ENCODE data around the gene ERCC5. TPM values are rescaled to one million over a fixed set of nuclear protein-coding genes. Genes with fewer than 3 reads are reported as not detected.
A peak's percentile ranks its signal among the peaks of the same experiment; 100 is the strongest.

The ERCC5 gene
- total RNA-seq, 1 experiment from 2014 or later, result 130 TPM

- H3K27ac ChIP-seq, result no peak overlapping the region
- DNase-seq (ENCODE audit: low read depth in 1 of 2, low spot score in 2 of 2), result no peak
These were observed 34.1 kb downstream of the ERCC5 start for GRCh38 chr13:102879793-102880499.

DNA sequence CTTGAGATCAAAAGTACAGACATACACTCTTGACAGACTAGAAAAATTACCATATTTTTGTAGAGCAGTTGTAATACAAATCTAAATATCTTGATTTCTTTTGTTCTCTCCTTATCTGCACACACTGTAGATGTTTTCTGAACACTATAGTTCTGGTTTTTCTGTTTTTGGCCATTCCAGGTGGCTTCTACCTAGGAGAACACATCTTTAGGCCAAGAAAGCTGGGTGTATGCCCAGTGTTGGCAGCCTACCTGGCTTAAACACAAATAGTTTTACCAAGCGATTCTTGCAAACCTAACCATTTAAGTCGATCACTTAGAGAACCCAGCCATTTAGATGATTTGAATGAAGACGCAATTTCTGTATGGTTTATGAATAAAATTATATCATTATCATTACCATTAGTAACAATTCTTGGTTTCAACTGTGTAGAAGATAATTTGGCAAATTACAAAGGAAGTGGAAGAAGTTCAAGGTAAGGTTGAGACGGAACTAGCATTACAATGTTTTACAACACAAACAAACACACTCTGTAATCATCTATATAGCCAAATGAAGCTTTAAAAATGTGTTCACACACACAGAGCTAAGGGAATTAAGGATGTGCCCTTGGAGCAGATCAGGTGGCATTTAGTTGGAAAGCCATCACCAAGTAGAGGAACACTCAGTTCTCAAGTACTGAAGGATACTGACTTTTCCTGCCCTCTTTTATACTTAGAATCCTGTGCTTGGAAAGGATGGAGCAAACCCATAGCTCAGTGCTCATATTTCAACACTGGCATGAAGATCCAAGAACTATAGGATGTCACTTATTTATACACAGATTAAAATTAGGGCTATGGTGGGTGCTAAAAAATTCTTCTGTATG, 36.2 kb downstream of the ERCC5 start:
- no peak overlapping the region for H3K4me3 ChIP-seq
- H3K9me3 ChIP-seq (replicated peaks), result no peaks in the 10 kb centered on the region
- no peak for DNase-seq (ENCODE audit: low read depth in 1 of 2, low spot score in 2 of 2)
- H3K27me3 ChIP-seq (replicated peaks), result peaks cover 8% of the 10 kb centered on the region
- no peak overlapping the region for H3K27ac ChIP-seq
- H3K36me3 ChIP-seq, result no peaks in the 10 kb centered on the region
- peaks cover 3% of the 10 kb centered on the region; the same call in 1 of the 2 replicates for H3K4me1 ChIP-seq (replicated peaks)

More at GRCh38 chr13:102879793-102880499, 34.1 kb downstream of the ERCC5 start:
- Histone ChIP-seq H3K4me1 (replicated peaks) (peaks cover 3% of the 10 kb centered on the region; the same call in 1 of the 2 replicates), H3K27me3 (replicated peaks) (peaks cover 4% of the 10 kb centered on the region; the same call in 1 of the 2 replicates), H3K9me3 (replicated peaks) (no peaks in the 10 kb centered on the region), H3K4me3 (no peak overlapping the region), H3K36me3 (peaks cover 19% of the 10 kb centered on the region)

GRCh38 chr13:102892503-102892902, 46.7 kb downstream of the ERCC5 start:
- H3K4me3 ChIP-seq, result no peak overlapping the region
- DNase-seq (ENCODE audit: low read depth in 1 of 2, low spot score in 2 of 2), result no peak
- H3K4me1 ChIP-seq (replicated peaks), result no peaks in the 10 kb centered on the region
- no peaks in the 10 kb centered on the region for H3K9me3 ChIP-seq (replicated peaks)
- H3K27ac ChIP-seq, result no peak overlapping the region
- peaks cover 46% of the 10 kb centered on the region for H3K27me3 ChIP-seq (replicated peaks)
- H3K36me3 ChIP-seq, result no peaks in the 10 kb centered on the region

GRCh38 chr13:102897371-102898138, 51.7 kb downstream of the ERCC5 start:
- no peaks in the 10 kb centered on the region for H3K36me3 ChIP-seq
- DNase-seq (ENCODE audit: low read depth in 1 of 2, low spot score in 2 of 2), result no peak
- H3K4me1 ChIP-seq (replicated peaks), result no peaks in the 10 kb centered on the region

DNA sequence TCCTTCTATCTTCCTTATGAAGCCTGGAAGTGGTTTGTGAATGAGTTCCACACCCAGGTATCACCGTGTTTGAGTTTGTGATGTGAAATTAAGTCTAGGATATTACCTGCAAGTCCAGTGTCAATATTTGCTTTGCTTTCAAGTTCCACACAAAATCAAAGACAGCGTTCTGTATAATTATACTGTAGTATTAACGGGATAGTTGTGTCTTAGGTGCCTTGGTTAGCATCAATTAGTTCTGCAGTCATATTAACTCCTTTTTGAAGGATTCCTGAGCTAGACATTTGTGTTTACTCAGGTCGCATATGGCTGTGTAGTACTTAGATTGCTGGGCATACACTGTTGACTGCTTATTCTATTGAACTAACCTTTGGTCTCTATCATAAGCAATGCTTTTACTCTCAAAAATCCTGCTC, 54.4 kb downstream of the ERCC5 start:
- H3K27ac ChIP-seq, result no peak overlapping the region
- no peak for DNase-seq (ENCODE audit: low read depth in 1 of 2, low spot score in 2 of 2)
- no peak overlapping the region for H3K4me3 ChIP-seq
- H3K9me3 ChIP-seq (replicated peaks), result no peaks in the 10 kb centered on the region
- peaks cover 39% of the 10 kb centered on the region for H3K27me3 ChIP-seq (replicated peaks)
- no peaks in the 10 kb centered on the region for H3K4me1 ChIP-seq (replicated peaks)
- no peaks in the 10 kb centered on the region for H3K36me3 ChIP-seq

More at GRCh38 chr13:102897371-102898138, 51.7 kb downstream of the ERCC5 start:
- Histone ChIP-seq H3K9me3 (replicated peaks) (no peaks in the 10 kb centered on the region), H3K27me3 (replicated peaks) (peaks cover 49% of the 10 kb centered on the region), H3K4me3 (no peak overlapping the region), H3K27ac (no peak overlapping the region)

DNA sequence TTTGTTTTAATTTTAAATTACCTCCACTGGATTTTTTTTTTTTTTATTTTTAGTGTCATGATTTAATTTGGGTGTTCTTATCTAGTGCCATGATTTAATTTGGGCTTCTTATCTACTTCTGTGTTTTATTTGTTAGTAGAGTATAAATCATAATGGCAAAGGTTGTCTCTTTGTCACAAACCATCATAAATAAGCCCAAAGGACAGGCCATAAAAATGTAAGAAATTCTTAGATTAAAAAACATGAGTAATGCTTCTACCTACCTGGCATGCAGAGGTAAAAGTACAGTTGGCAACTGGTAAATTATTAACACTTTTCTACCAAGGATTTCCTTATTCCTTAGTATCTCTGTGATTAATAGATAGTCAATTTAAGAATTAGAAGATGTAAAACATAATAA, 55.2 kb downstream of the ERCC5 start:
- Histone ChIP-seq H3K4me3 (no peak overlapping the region), H3K9me3 (replicated peaks) (no peaks in the 10 kb centered on the region), H3K4me1 (replicated peaks) (no peaks in the 10 kb centered on the region), H3K27ac (no peak overlapping the region), H3K27me3 (replicated peaks) (peaks cover 33% of the 10 kb centered on the region), H3K36me3 (no peaks in the 10 kb centered on the region)
- no peak for DNase-seq (ENCODE audit: low read depth in 1 of 2, low spot score in 2 of 2)

GRCh38 chr13:102901615-102902305, 55.9 kb downstream of the ERCC5 start:
- Histone ChIP-seq H3K9me3 (replicated peaks) (no peaks in the 10 kb centered on the region), H3K4me3 (no peak overlapping the region), H3K4me1 (replicated peaks) (no peaks in the 10 kb centered on the region), H3K36me3 (no peaks in the 10 kb centered on the region), H3K27me3 (replicated peaks) (peaks cover 28% of the 10 kb centered on the region), H3K27ac (no peak overlapping the region)
- no peak for DNase-seq (ENCODE audit: low read depth in 1 of 2, low spot score in 2 of 2)

DNA sequence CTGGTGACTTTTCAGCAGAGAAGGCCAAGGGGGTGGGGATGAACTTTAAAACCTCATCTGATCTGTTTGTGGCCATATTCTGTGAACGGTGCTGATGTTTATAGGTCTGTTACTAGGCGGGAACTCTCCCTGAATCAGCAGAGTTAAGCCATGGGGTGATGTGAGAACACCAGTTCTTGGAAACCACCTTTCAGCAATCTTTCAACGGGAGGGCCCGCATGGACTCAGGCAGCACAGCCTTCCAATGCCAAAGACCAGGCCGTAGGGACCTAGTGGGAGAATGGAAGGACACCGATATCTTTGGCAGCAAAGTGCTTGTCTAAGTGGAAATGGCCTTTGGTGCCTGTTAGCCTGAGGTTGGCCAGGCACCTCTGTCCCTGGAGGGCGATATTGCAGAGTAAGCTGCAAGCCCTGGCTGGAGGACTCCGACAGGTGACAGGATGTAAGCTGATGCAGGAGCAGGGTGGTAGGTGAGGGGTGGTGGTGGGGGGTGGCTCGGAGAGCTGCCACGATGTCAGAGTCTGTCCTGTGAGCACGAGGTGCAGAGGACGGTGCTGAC, 57.0 kb downstream of the ERCC5 start:
- peak in 1 of 2 experiments; percentile 46 for DNase-seq (ENCODE audit: low read depth in 1 of 2, low spot score in 2 of 2)
- H3K4me1 ChIP-seq (replicated peaks), result no peaks in the 10 kb centered on the region
- H3K4me3 ChIP-seq, result no peak overlapping the region

GRCh38 chr13:102903659-102904407, 58.0 kb downstream of the ERCC5 start:
- Histone ChIP-seq H3K9me3 (replicated peaks) (no peaks in the 10 kb centered on the region), H3K36me3 (no peaks in the 10 kb centered on the region)
- no peak for DNase-seq (ENCODE audit: low read depth in 1 of 2, low spot score in 2 of 2)

More for the DNA sequence above, 57.0 kb downstream of the ERCC5 start:
- Histone ChIP-seq H3K9me3 (replicated peaks) (no peaks in the 10 kb centered on the region), H3K27me3 (replicated peaks) (peaks cover 28% of the 10 kb centered on the region), H3K27ac (no peak overlapping the region), H3K36me3 (no peaks in the 10 kb centered on the region)

GRCh38 chr13:102904408-102904862, 58.6 kb downstream of the ERCC5 start:
- DNase-seq (ENCODE audit: low read depth in 1 of 2, low spot score in 2 of 2), result no peak
- no peak overlapping the region for H3K27ac ChIP-seq
- no peaks in the 10 kb centered on the region for H3K4me1 ChIP-seq (replicated peaks)
- peaks cover 17% of the 10 kb centered on the region for H3K27me3 ChIP-seq (replicated peaks)
- H3K9me3 ChIP-seq (replicated peaks), result no peaks in the 10 kb centered on the region
- H3K36me3 ChIP-seq, result no peaks in the 10 kb centered on the region
- H3K4me3 ChIP-seq, result no peak overlapping the region

More at GRCh38 chr13:102903659-102904407, 58.0 kb downstream of the ERCC5 start:
- Histone ChIP-seq H3K27me3 (replicated peaks) (peaks cover 23% of the 10 kb centered on the region), H3K4me3 (no peak overlapping the region), H3K27ac (no peak overlapping the region), H3K4me1 (replicated peaks) (no peaks in the 10 kb centered on the region)

DNA sequence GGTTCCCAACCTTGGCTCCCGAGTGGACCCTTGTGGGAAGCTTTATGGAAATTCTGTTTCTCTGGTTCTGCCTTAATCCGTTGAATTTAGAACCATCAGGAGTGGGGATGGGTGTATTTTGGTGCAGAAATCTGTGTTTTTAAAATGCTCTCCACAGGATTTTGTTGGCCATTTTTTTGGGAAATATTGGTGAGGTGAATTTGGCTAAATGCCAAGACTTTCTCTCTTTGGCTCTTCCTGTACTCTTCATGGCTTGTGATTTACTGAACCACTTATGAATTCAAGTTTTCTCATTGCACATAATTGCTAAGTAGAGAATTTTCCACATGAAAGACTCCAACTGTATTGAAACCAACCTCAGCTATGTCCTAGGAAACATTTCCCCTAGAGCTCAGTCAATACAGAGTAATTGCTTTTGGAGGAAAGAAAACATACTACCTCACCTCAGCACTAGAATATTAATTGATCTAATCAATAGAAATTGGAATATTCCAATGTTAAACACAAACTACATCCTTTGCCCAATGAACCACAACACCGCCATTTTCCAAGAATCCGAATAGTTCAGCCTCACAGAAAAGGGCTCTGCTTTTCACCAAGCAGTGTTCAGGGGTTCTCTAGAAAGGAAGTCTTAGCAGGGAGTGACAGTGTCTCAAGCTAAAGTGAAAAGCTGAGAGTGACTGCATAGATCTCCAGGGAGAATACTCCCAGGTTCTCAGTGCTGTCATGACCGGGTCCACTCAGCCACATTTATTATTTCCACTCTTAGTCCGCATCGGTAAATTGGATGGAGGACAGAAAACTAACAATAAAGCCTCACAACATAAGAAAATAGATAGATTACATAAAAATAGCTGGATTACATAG, 60.3 kb downstream of the ERCC5 start:
- Histone ChIP-seq H3K4me1 (replicated peaks) (no peaks in the 10 kb centered on the region), H3K4me3 (no peak overlapping the region), H3K27me3 (replicated peaks) (peaks cover 2% of the 10 kb centered on the region), H3K9me3 (replicated peaks) (no peaks in the 10 kb centered on the region), H3K36me3 (no peaks in the 10 kb centered on the region), H3K27ac (no peak overlapping the region)
- DNase-seq (ENCODE audit: low read depth in 1 of 2, low spot score in 2 of 2), result no peak

All from SJSA1 (cell line).